HepG2 (cell line): ENCODE measurements around the gene CALD1. TPM values are rescaled to one million over a fixed set of nuclear protein-coding genes. Genes with fewer than 3 reads are reported as not detected.

Experiments
- ATAC-seq: fragments of 200-7000 bp; cut with Tn5 transposase; 3 replicates; pipeline ENCODE4 v1.9.1; 2020; ENCODE audit warnings: mild to moderate bottlenecking, moderate library complexity
- BruUV-seq: library from RNA; stranded (reverse); fragments of 400-500 nt; replicated peaks from 2 replicates; lab custom pipeline; 2021; lab: Mats Ljungman, UMichigan
- CTCF ChIA-PET: fragments of 300-600 bp; formaldehyde crosslinking; extraction: SDS; loops from one replicate; lab custom pipeline; 2021; ENCODE audit warnings: low total read pairs, inconsistent platforms, low intra/inter-chr PET ratio; lab: Yijun Ruan, JAX
- POLR2A ChIA-PET: fragments of 350-600 bp; sonication (Branson Sonifier 250); formaldehyde crosslinking; loops from one replicate; lab custom pipeline; 2020; ENCODE audit warnings: antibody characterized with exemption, inconsistent platforms; lab: Yijun Ruan, JAX
- DNase-seq: peaks from one replicate; pipeline ENCODE4 v3.0.0-alpha.2; 2015; ENCODE audit warnings: low spot score
- FAIRE-seq: peaks from 3 replicates; lab custom pipeline; 2011; peaks lifted over from hg19 to GRCh38; lab: Jason Lieb, UNC
- H2AFZ ChIP-seq: one replicate; pipeline ENCODE4 v1.6.1; 2011; ENCODE audit warnings: low read length, inconsistent platforms
- H3K27ac ChIP-seq: fragments of 300-600 bp; 3 replicates; pipeline ENCODE4 v1.8.0; 2011; ENCODE audit warnings: mixed run types, mild to moderate bottlenecking, mixed read lengths, low read length, inconsistent platforms; ENCODE audit not compliant: insufficient read depth; ENCODE audit errors: extremely low read length
- H3K27me3 ChIP-seq, 2 experiments: fragments of 200-600 bp in 1 of 2; 2 replicates in 1 of 2; 3 replicates in 1 of 2; pipeline versions ENCODE4 v1.6.0 to v1.8.0; 2011; ENCODE audit warnings: low read length in 2 of 2, mild to moderate bottlenecking in 2 of 2, moderate library complexity in 2 of 2, inconsistent platforms in 1 of 2; ENCODE audit not compliant: insufficient read depth in 2 of 2, control insufficient read depth in 1 of 2
- H3K36me3 ChIP-seq, 2 experiments: fragments of 200-600 bp in 1 of 2; replicated peaks in 1 of 2; 2 replicates in 1 of 2; 3 replicates in 1 of 2; pipeline versions ENCODE4 v1.5.1 to v1.8.0; 2011; ENCODE audit warnings: low read length in 2 of 2, inconsistent platforms in 1 of 2; ENCODE audit not compliant: insufficient read depth in 2 of 2, control insufficient read depth in 1 of 2
- H3K4me1 ChIP-seq: 2 replicates; pipeline ENCODE4 v1.5.1; 2012; ENCODE audit warnings: low read length, inconsistent platforms; ENCODE audit not compliant: insufficient read depth
- H3K4me2 ChIP-seq: 2 replicates; pipeline ENCODE4 v1.6.0; 2011; ENCODE audit warnings: low read depth, low read length, inconsistent platforms
- H3K4me3 ChIP-seq, 3 experiments: fragments of 200-600 bp in 1 of 3; sonication (generic), shearing (Covaris generic) in 1 of 3; replicated peaks in 1 of 3; 2 replicates each; pipeline ENCODE4 v1.5.1; 2011 to 2016; ENCODE audit warnings: low read length in 3 of 3, inconsistent platforms in 2 of 3, low read depth in 2 of 3, mild to moderate bottlenecking in 2 of 3, control low read depth in 1 of 3, mixed read lengths in 1 of 3; ENCODE audit not compliant: insufficient read depth in 1 of 3
- H3K79me2 ChIP-seq: one replicate; pipeline ENCODE4 v1.6.1; 2011; ENCODE audit warnings: low read length, inconsistent platforms; ENCODE audit not compliant: insufficient read depth
- H3K9ac ChIP-seq: 2 replicates; pipeline ENCODE4 v1.6.0; 2011; ENCODE audit warnings: mild to moderate bottlenecking, low read depth, low read length, inconsistent platforms; ENCODE audit not compliant: insufficient read depth
- H3K9me3 ChIP-seq: 2 replicates; pipeline ENCODE4 v1.5.1; 2012; ENCODE audit warnings: mild to moderate bottlenecking, low read length
- H4K20me1 ChIP-seq: 2 replicates; pipeline ENCODE4 v1.6.0; 2011; ENCODE audit warnings: inconsistent platforms, mild to moderate bottlenecking, low read length, moderate library complexity; ENCODE audit not compliant: insufficient read depth
- ELF4 ChIP-seq: sonication (generic); formaldehyde crosslinking; IDR thresholded peaks from 2 replicates; pipeline ENCODE4 v1.5.0; 2020; ENCODE audit warnings: missing genetic modification reagents, mild to moderate bottlenecking, moderate library complexity, borderline replicate concordance
- MBD4 ChIP-seq: IDR thresholded peaks from 2 replicates; pipeline ENCODE4 v1.6.1; 2012; ENCODE audit warnings: low read length, inconsistent platforms, borderline replicate concordance
- MEF2D ChIP-seq: sonication (generic); formaldehyde crosslinking; IDR thresholded peaks from 2 replicates; pipeline ENCODE4 v1.5.1; 2020; ENCODE audit warnings: mild to moderate bottlenecking, missing genetic modification reagents
- NAIF1 ChIP-seq: sonication (generic); formaldehyde crosslinking; IDR thresholded peaks from 2 replicates; pipeline ENCODE4 v1.5.0; 2020; ENCODE audit warnings: mild to moderate bottlenecking, missing genetic modification reagents, borderline replicate concordance
- NFE2 ChIP-seq: sonication (generic); formaldehyde crosslinking; IDR thresholded peaks from 2 replicates; pipeline ENCODE4 v1.4.0; 2020; ENCODE audit warnings: missing genetic modification reagents
- NFYB ChIP-seq: sonication (generic); formaldehyde crosslinking; IDR thresholded peaks from 2 replicates; pipeline ENCODE4 v1.4.0; 2020; ENCODE audit warnings: missing genetic modification reagents
- POLR2AphosphoS5 ChIP-seq: IDR thresholded peaks from 2 replicates; pipeline ENCODE4 v1.6.1; 2012; ENCODE audit warnings: low read depth, low read length
- SYNCRIP ChIP-seq: fragments of 200-400 bp; formaldehyde crosslinking; IDR thresholded peaks from 2 replicates; pipeline ENCODE4 v1.6.1; 2018; ENCODE audit warnings: mild to moderate bottlenecking, low read depth, low read length; ENCODE audit not compliant: insufficient read depth
- THRA ChIP-seq: sonication (generic); formaldehyde crosslinking; IDR thresholded peaks from 2 replicates; pipeline ENCODE4 v1.4.0; 2020; ENCODE audit warnings: missing genetic modification reagents, borderline replicate concordance
- ZBTB49 ChIP-seq: sonication (generic); formaldehyde crosslinking; IDR thresholded peaks from 2 replicates; pipeline ENCODE4 v1.4.0; 2020; ENCODE audit warnings: missing genetic modification reagents, borderline replicate concordance
- ZC3H13 ChIP-seq: sonication (generic); formaldehyde crosslinking; IDR thresholded peaks from 2 replicates; pipeline ENCODE4 v1.8.1; 2023; ENCODE audit warnings: mild to moderate bottlenecking, missing genetic modification reagents, moderate library complexity
- ZMAT5 ChIP-seq: sonication (generic); formaldehyde crosslinking; IDR thresholded peaks from 2 replicates; pipeline ENCODE4 v1.5.0; 2020; ENCODE audit warnings: mild to moderate bottlenecking, low read depth, missing genetic modification reagents, borderline replicate concordance
- ZNF383 ChIP-seq: sonication (generic); formaldehyde crosslinking; IDR thresholded peaks from 2 replicates; pipeline ENCODE4 v1.4.0; 2020; ENCODE audit warnings: missing genetic modification reagents, mild to moderate bottlenecking, borderline replicate concordance
- ZNF567 ChIP-seq: sonication (generic); formaldehyde crosslinking; IDR thresholded peaks from 2 replicates; pipeline ENCODE4 v1.8.1; 2023; ENCODE audit warnings: mild to moderate bottlenecking, missing genetic modification reagents, borderline replicate concordance
- ZNF572 ChIP-seq: sonication (generic); formaldehyde crosslinking; IDR thresholded peaks from 2 replicates; pipeline ENCODE4 v1.5.1; 2020; ENCODE audit warnings: mild to moderate bottlenecking, missing genetic modification reagents
- WGBS: methylation state at CpG from one replicate; pipeline ENCODE4 v1.1.6; 2017; ENCODE audit warnings: low lambda C conversion rate; 5-methylcytosine and 5-hydroxymethylcytosine counted together
- in situ Hi-C: cut with HindIII; loops from 2 replicates; pipeline ENCODE4 v1.10.0; 2017; ENCODE audit warnings: low pct_unique_long_range_greater_than_20kb; ENCODE audit not compliant: extremely low pct_ligation_motif_present
- intact Hi-C: fragments of 100-400 bp; cut with micrococcal nuclease; formaldehyde crosslinking; loops from one replicate; pipeline ENCODE4 v1.10.0; 2022; ENCODE audit not compliant: unreplicated experiment
- polyA plus RNA-seq, 8 experiments: library from polyadenylated mRNA; depleted of rRNA in 3 of 8; stranded (reverse) in 7 of 8; unstranded in 1 of 8; fragments of >200 nt; fragmentation: Illumina TruSeq in 4 of 8; extraction: Trizol in 4 of 8; gene quantifications; 2 replicates each; pipeline versions ENCODE4 v1.2.1 to v1.2.3, GENCODE V29; 2011 to 2016; ENCODE audit warnings: low read depth in 4 of 8, missing spikeins in 1 of 8, mixed read lengths in 1 of 8; ENCODE audit not compliant: insufficient read depth in 1 of 8
- total RNA-seq, 5 experiments: library from RNA; depleted of rRNA; stranded (reverse); fragments of >200 nt; fragmentation: Illumina TruSeq; extraction: Trizol; gene quantifications; 2 replicates each; pipeline ENCODE4 v1.2.3, GENCODE V29; 2016; ENCODE audit warnings: low read depth in 1 of 5
- TF ChIP-seq, protein P1 (sequence below): sonication (generic); formaldehyde crosslinking; IDR thresholded peaks from 2 replicates; pipeline ENCODE4 v1.4.0; 2020; ENCODE audit warnings: mild to moderate bottlenecking, missing genetic modification reagents

CALD1 gene
- total and polyA plus RNA-seq, 2 of the 13 experiments (the other 11 are each of a cell fraction or from before 2014, with no cell fraction given): 53.0 to 112 TPM

DNA sequence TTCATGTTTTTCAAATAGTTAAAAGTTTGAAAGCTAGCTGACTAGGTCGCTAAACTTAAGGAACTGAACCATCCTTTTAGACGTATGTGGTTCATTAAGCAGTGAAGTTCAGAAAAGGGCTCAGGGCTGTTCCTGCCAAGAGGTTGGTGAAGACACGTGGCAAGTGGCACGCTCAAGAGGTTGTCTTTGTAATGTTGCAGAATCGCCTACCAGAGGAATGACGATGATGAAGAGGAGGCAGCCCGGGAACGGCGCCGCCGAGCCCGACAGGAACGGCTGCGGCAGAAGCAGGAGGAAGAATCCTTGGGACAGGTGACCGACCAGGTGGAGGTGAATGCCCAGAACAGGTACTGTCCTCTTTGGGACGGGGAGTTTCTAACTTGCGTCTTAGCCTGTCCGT, 149.1 kb downstream of the CALD1 start:
- BruUV-seq: no TSS peak
- DNase-seq: no peak
- intact Hi-C loops (no loop called here), in situ Hi-C loops (no loop called here)
- WGBS: 98% methylated on average over 18 of the region's 18 CpGs
- Histone ChIP-seq H3K27ac (no peak overlapping the region), H4K20me1 (no peaks in the 10 kb centered on the region), H3K4me1 (no peaks in the 10 kb centered on the region)
- POLR2A ChIA-PET: no interaction called here
- TF ChIP-seq SYNCRIP (no peak), NFE2 (no peak), ZBTB49 (CRISPR knock-in tag) (no peak), MEF2D (CRISPR knock-in tag) (no peak), ZC3H13 (CRISPR knock-in tag) (no peak), ZNF567 (CRISPR knock-in tag) (no peak), MBD4 (no peak), NFYB (no peak), ZMAT5 (CRISPR knock-in tag) (no peak), POLR2AphosphoS5 (no peak), THRA (CRISPR knock-in tag) (no peak), ELF4 (CRISPR knock-in tag) (no peak), NAIF1 (no peak), ZNF572 (no peak), ZNF383 (CRISPR knock-in tag) (no peak)
- TF ChIP-seq, protein P1, sequence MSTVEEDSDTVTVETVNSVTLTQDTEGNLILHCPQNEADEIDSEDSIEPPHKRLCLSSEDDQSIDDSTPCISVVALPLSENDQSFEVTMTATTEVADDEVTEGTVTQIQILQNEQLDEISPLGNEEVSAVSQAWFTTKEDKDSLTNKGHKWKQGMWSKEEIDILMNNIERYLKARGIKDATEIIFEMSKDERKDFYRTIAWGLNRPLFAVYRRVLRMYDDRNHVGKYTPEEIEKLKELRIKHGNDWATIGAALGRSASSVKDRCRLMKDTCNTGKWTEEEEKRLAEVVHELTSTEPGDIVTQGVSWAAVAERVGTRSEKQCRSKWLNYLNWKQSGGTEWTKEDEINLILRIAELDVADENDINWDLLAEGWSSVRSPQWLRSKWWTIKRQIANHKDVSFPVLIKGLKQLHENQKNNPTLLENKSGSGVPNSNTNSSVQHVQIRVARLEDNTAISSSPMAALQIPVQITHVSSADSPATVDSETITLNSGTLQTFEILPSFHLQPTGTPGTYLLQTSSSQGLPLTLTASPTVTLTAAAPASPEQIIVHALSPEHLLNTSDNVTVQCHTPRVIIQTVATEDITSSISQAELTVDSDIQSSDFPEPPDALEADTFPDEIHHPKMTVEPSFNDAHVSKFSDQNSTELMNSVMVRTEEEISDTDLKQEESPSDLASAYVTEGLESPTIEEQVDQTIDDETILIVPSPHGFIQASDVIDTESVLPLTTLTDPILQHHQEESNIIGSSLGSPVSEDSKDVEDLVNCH: no peak
- TF ChIP-seq, all 625 proteins: peak for 0
- Histone ChIP-seq H3K4me2 (no peak overlapping the region), H3K27me3 (no peaks in the 10 kb centered on the region), H3K36me3 (peaks cover 20 to 49% of the 10 kb centered on the region in 2 experiments), H3K4me3 (no peak overlapping the region), H3K79me2 (peaks cover 34% of the 10 kb centered on the region), H3K9ac (no peak overlapping the region), H3K9me3 (no peaks in the 10 kb centered on the region), H2AFZ (no peak overlapping the region)
- CTCF ChIA-PET: no interaction called here
- FAIRE-seq (no peak), ATAC-seq (no peak)
